Adipocyte (in vitro differentiated cells): ENCODE measurements around the gene GPR61.
A peak's percentile ranks its signal among the peaks of the same experiment; 100 is the strongest.

Source experiments
- DNase-seq: peaks from one replicate; pipeline ENCODE4 v3.0.0-alpha.2; 2015; ENCODE audit warnings: low read depth
- H3K27me3 ChIP-seq: replicated peaks from 2 replicates; pipeline ENCODE4 v1.7.0; 2013; ENCODE audit warnings: mild to moderate bottlenecking, low read length, moderate library complexity; ENCODE audit not compliant: control insufficient read depth, insufficient read depth
- H3K36me3 ChIP-seq: 2 replicates; pipeline ENCODE4 v1.7.0; 2013; ENCODE audit warnings: low read length, mild to moderate bottlenecking, moderate library complexity; ENCODE audit not compliant: control insufficient read depth, insufficient read depth, severe bottlenecking
- H3K4me1 ChIP-seq: 2 replicates; pipeline ENCODE4 v1.7.0; 2013; ENCODE audit warnings: mild to moderate bottlenecking, low read length, moderate library complexity; ENCODE audit not compliant: control insufficient read depth, insufficient read depth
- H3K4me3 ChIP-seq: 2 replicates; pipeline ENCODE4 v1.7.0; 2013; ENCODE audit warnings: mild to moderate bottlenecking, low read length, moderate library complexity
- H3K9ac ChIP-seq: 2 replicates; pipeline ENCODE4 v1.7.0; 2013; ENCODE audit warnings: mild to moderate bottlenecking, low read length, moderate library complexity
- H3K9me3 ChIP-seq: 2 replicates; pipeline ENCODE4 v1.7.0; 2013; ENCODE audit warnings: mild to moderate bottlenecking, low read length, moderate library complexity; ENCODE audit not compliant: control insufficient read depth

GPR61 gene

DNA sequence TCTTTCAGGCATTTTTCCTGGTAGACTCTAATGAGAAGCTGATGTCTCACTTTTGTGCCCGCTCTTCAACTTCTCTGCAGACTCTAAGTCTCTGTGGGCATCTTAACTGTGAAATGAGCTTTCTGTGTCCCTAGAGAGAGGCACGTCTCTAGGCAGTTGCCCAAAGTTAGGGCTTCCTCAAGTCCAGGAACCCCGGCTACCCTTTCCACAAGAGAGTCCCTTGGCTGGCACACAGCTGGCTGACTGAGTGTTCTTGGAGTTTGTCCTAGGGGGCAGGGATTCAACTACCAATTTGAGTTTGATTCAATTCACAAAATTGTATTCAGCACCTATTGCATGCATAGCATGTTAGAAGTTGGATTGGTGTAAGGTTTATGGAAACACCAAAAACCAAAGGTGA is 1.4 kb downstream of the GPR61 start:
- no peak overlapping the region for H3K9ac ChIP-seq
- H3K27me3 ChIP-seq: no peaks in the 10 kb centered on the region
- H3K4me3 ChIP-seq: no peak overlapping the region
- peaks cover 7% of the 10 kb centered on the region for H3K4me1 ChIP-seq
- no peaks in the 10 kb centered on the region for H3K9me3 ChIP-seq
- no peaks in the 10 kb centered on the region for H3K36me3 ChIP-seq
- DNase-seq: no peak

DNA sequence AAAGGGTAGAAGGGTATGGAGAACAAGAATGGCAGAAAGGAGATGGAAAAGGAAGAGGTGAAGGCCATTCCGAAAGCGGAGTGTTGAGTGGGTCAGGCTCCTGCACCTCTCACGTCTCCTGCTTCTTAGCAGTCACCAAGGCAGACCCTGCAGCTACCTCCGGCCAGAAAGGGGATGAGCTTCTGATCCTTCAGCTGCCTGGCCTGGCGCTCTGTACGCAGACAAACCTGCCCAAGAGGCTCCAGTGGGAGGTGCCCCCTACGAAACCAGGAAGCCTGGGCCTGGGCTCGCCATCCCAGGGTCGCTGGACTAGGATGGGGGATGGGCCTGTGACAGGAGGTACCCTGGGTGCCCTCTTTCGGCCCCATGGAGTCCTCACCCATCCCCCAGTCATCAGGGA is 3.0 kb downstream of the GPR61 start:
- H3K27me3 ChIP-seq: no peaks in the 10 kb centered on the region
- peaks cover 20% of the 10 kb centered on the region for H3K4me1 ChIP-seq
- H3K9ac ChIP-seq: no peak overlapping the region
- no peak for DNase-seq
- no peaks in the 10 kb centered on the region for H3K9me3 ChIP-seq
- H3K36me3 ChIP-seq: no peaks in the 10 kb centered on the region
- H3K4me3 ChIP-seq: no peak overlapping the region

- no peaks in the 10 kb centered on the region for H3K36me3 ChIP-seq
- no peaks in the 10 kb centered on the region for H3K27me3 ChIP-seq
- no peak for DNase-seq
- H3K9me3 ChIP-seq: no peaks in the 10 kb centered on the region
- no peak overlapping the region for H3K9ac ChIP-seq
- H3K4me1 ChIP-seq: peaks cover 21% of the 10 kb centered on the region
- H3K4me3 ChIP-seq: no peak overlapping the region
Observed at GRCh38 chr1:109543283-109543987, 3.8 kb downstream of the GPR61 start.

DNA sequence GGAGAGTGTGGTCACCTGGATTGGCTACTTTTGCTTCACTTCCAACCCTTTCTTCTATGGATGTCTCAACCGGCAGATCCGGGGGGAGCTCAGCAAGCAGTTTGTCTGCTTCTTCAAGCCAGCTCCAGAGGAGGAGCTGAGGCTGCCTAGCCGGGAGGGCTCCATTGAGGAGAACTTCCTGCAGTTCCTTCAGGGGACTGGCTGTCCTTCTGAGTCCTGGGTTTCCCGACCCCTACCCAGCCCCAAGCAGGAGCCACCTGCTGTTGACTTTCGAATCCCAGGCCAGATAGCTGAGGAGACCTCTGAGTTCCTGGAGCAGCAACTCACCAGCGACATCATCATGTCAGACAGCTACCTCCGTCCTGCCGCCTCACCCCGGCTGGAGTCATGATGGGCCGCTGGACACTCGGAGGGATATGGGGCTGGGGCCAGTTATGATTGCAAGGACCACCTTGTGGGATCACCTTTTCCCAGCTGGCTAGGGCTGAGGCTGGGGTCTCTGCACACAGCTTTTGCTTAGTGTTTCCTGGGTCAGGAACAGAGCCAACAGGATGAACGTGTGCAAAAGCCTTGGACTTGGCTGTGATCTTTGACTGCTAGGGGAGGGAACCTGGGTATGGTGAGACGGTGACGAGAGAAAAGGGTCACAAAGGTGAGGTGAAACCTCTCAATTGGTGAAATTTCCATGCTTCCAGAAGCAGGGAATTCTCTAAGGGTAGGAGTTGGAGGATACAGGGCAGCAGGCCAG is 4.5 kb downstream of the GPR61 start:
- no peak for DNase-seq
- no peak overlapping the region for H3K4me3 ChIP-seq
- H3K36me3 ChIP-seq: no peaks in the 10 kb centered on the region
- no peaks in the 10 kb centered on the region for H3K27me3 ChIP-seq
- no peaks in the 10 kb centered on the region for H3K9me3 ChIP-seq
- no peak overlapping the region for H3K9ac ChIP-seq
- H3K4me1 ChIP-seq: peaks cover 22% of the 10 kb centered on the region

GRCh38 chr1:109546311-109547109 is 6.8 kb downstream of the GPR61 start:
- Histone ChIP-seq H3K9me3 (no peaks in the 10 kb centered on the region), H3K4me1 (peaks cover 36% of the 10 kb centered on the region), H3K27me3 (no peaks in the 10 kb centered on the region), H3K9ac (peak overlapping the region; percentile 99), H3K36me3 (no peaks in the 10 kb centered on the region), H3K4me3 (peak overlapping the region; percentile 99)
- peak; percentile 98 for DNase-seq

DNA sequence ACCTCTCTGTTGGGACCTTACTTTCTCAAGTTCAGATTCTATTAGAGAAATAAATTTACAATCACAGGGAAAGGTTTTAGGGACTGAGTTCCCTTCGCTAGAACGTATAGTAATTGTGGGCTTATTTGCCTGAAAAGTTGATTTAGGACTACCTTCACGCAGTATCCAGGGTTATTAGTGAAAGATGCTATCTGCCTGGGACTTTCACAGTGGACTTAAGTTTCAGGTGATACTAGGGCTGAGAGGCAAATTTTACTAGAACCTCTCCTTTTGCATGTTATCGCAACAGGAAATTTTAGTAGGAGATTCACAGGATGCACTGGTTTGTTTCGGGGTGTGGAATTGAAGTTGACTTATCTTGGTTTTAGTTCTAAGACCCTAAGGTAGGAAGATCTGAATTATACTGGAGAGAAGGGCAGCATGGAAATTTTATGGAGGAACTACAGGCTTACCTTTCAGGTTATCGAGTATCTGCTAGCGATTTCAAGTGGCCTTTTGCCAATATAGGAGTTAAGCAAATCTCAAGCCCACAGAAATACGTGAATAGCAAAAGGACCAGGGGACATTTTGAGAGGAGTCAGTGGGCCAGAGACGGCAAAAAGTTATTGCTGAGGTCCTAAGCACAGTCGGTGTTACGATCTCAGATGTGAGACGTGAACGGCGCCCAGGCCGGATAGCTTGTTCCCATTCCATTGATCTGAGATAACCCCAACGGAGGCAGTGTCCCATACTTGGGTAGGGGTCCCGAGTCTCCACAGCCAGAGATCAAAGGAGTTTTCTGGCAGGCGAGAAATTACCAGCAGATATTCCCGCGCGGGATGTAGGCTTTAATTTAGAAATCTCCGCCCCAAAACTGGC is 8.0 kb downstream of the GPR61 start:
- Histone ChIP-seq H3K36me3 (no peaks in the 10 kb centered on the region), H3K4me1 (peaks cover 32% of the 10 kb centered on the region), H3K9me3 (no peaks in the 10 kb centered on the region), H3K4me3 (peak overlapping the region; percentile 99), H3K9ac (peak overlapping the region; percentile 99), H3K27me3 (no peaks in the 10 kb centered on the region)
- peak; percentile 63 for DNase-seq

DNA sequence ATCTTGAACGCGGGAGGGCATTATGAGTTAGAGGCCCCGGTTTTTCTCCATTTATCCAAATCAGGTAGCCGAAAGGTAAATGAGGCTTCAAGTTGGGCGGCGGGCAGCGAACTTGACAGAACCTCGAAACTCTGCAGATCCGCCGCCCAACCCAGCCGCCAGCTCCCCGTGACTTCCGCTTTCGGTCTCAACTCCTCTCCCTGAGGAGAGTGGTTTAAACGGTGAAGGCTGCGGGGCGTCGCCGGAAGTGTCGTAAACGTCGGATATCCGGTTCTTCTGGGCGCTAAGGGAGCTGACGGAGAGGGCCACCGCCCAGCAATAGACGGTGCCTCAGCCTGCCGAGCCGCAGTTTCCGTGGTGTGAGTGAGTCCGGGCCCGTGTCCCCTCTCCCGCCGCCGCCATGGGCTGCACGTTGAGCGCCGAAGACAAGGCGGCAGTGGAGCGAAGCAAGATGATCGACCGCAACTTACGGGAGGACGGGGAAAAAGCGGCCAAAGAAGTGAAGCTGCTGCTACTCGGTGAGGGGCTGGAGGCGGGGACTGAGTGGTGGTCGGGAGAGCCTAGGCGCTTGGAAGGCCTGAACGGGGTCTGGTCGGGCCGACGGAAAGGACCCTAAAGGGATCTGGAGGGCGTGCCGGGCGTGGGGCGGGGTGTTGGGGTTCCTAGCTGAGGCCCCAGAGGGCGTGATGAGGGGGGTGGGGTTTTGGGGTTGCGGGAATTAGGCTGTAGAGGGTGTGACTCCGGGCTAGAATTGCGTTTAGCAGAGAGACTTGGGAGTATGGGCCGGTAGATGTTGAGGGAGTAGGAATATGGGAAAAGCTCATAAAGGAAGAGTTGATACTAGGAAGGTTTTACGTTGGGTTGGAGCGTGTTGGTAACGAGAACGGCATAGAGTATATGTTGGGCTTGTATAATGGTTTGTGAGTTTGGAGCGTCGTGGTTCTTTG is 8.9 kb downstream of the GPR61 start, which contains the start of gene GNAI3:
GNAI3 (plus strand) TSS at position 295 of the 947 bp plus-strand sequence; CDS start at position 401, 106 bp downstream.
- Histone ChIP-seq H3K36me3 (no peaks in the 10 kb centered on the region), H3K4me3 (peak within 1 kb of the TSS; percentile 99), H3K27me3 (no peaks in the 10 kb centered on the region), H3K4me1 (peaks cover 32% of the 10 kb centered on the region), H3K9ac (peak within 1 kb of the TSS; percentile 99), H3K9me3 (no peaks in the 10 kb centered on the region)
- DNase-seq: peak; percentile 98

GRCh38 chr1:109556563-109556962 is 16.9 kb downstream of the GPR61 start:
- Histone ChIP-seq H3K4me1 (peaks cover 22% of the 10 kb centered on the region), H3K36me3 (no peaks in the 10 kb centered on the region), H3K4me3 (no peak overlapping the region), H3K9ac (no peak overlapping the region), H3K27me3 (no peaks in the 10 kb centered on the region), H3K9me3 (no peaks in the 10 kb centered on the region)
- DNase-seq: no peak

GRCh38 chr1:109557520-109557919 is 17.8 kb downstream of the GPR61 start:
- Histone ChIP-seq H3K4me1 (peaks cover 22% of the 10 kb centered on the region), H3K4me3 (no peak overlapping the region), H3K27me3 (no peaks in the 10 kb centered on the region), H3K36me3 (no peaks in the 10 kb centered on the region), H3K9me3 (no peaks in the 10 kb centered on the region), H3K9ac (no peak overlapping the region)
- no peak for DNase-seq

DNA sequence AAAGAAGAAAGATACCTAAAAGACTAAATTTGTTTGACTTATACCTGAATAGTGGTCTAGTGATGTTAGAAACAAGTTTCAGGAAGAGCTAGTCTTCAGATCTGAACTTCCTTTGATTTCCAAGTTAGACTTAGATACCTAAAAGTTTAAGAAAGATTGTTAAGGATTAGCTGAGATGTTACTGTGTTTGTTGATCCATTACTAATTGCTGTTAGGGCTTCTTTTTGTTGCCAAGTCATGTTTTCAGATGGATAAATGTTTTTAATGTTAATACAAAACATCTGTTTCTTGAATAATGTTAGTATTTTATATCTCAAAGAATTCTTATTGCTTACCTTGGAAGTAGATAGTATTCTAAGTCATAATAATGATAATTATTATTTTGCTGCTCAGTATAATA is 20.3 kb downstream of the GPR61 start:
- peaks cover 40% of the 10 kb centered on the region for H3K4me1 ChIP-seq
- no peaks in the 10 kb centered on the region for H3K36me3 ChIP-seq
- no peak overlapping the region for H3K4me3 ChIP-seq
- no peak overlapping the region for H3K9ac ChIP-seq
- H3K9me3 ChIP-seq: no peaks in the 10 kb centered on the region
- DNase-seq: peak; percentile 35
- H3K27me3 ChIP-seq: no peaks in the 10 kb centered on the region
